Caco-2 (cell line): ENCODE data around the gene H1-8. TPM values are rescaled to one million over a fixed set of nuclear protein-coding genes. Genes with fewer than 3 reads are reported as not detected.

Experiments used
- BruUV-seq: library from RNA; stranded (reverse); fragments of 400-500 nt; replicated peaks from 2 replicates; lab custom pipeline; 2021; lab: Mats Ljungman, UMichigan
- CTCF ChIA-PET: fragments of 300-600 bp; sonication (Branson Sonifier 250); formaldehyde crosslinking; loops from one replicate; lab custom pipeline; 2022; ENCODE audit warnings: antibody characterized with exemption; lab: Charles Lee
- POLR2A ChIA-PET: fragments of 300-600 bp; sonication (Branson Sonifier 250); formaldehyde crosslinking; loops from one replicate; lab custom pipeline; 2022; ENCODE audit warnings: antibody characterized with exemption; lab: Charles Lee
- DNase-seq, 2 experiments: peaks; one replicate each; pipeline versions ENCODE4 v3.0.0 to v3.0.0-alpha.2; 2020 to 2022
- H3K27me3 ChIP-seq: replicated peaks from 2 replicates; pipeline ENCODE4 v1.6.0; 2011; ENCODE audit warnings: low read length; ENCODE audit not compliant: control insufficient read depth, insufficient read depth
- H3K36me3 ChIP-seq: 2 replicates; pipeline ENCODE4 v1.5.1; 2011; ENCODE audit warnings: low read length; ENCODE audit not compliant: control insufficient read depth, insufficient read depth
- H3K4me1 ChIP-seq: fragments of 250-450 bp; sonication (Bioruptor Pico); 2 replicates; pipeline ENCODE4 v1.5.1; 2020; ENCODE audit warnings: mild to moderate bottlenecking
- H3K4me3 ChIP-seq: 2 replicates; pipeline ENCODE4 v1.5.1; 2011; ENCODE audit warnings: low read depth, mild to moderate bottlenecking, control low read depth, low read length
- H3K9me3 ChIP-seq: fragments of 250-450 bp; sonication (Bioruptor Pico); 2 replicates; pipeline ENCODE4 v1.5.1; 2020; ENCODE audit warnings: mild to moderate bottlenecking, moderate library complexity
- H3K27ac Mint-ChIP-seq: one replicate; pipeline ENCODE4 v1.8.0; 2022; ENCODE audit warnings: mixed read lengths; ENCODE audit not compliant: unreplicated experiment
- H3K27me3 Mint-ChIP-seq: one replicate; pipeline ENCODE4 v1.8.0; 2022; ENCODE audit warnings: mixed read lengths; ENCODE audit not compliant: insufficient read depth, unreplicated experiment
- H3K36me3 Mint-ChIP-seq: one replicate; pipeline ENCODE4 v1.8.0; 2022; ENCODE audit warnings: mild to moderate bottlenecking, mixed read lengths; ENCODE audit not compliant: insufficient read depth, unreplicated experiment
- H3K4me1 Mint-ChIP-seq: one replicate; pipeline ENCODE4 v1.8.0; 2022; ENCODE audit warnings: low read depth, mixed read lengths; ENCODE audit not compliant: unreplicated experiment
- H3K4me3 Mint-ChIP-seq: one replicate; pipeline ENCODE4 v1.8.0; 2022; ENCODE audit warnings: mild to moderate bottlenecking, moderate library complexity, mixed read lengths; ENCODE audit not compliant: unreplicated experiment
- H3K9me3 Mint-ChIP-seq: one replicate; pipeline ENCODE4 v1.8.0; 2022; ENCODE audit warnings: mixed read lengths; ENCODE audit not compliant: unreplicated experiment
- CTCF ChIP-seq, 2 experiments: fragments of 200-600 bp in 1 of 2; IDR thresholded peaks; 1 replicate in 1 of 2; 2 replicates in 1 of 2; pipeline versions ENCODE4 v1.5.1 to v1.8.0; 2011 to 2022; ENCODE audit warnings: antibody characterized with exemption in 1 of 2, control low read depth in 1 of 2, inconsistent platforms in 1 of 2, low read depth in 1 of 2, low read length in 1 of 2, mild to moderate bottlenecking in 1 of 2, moderate library complexity in 1 of 2; ENCODE audit not compliant: insufficient read depth in 1 of 2, severe bottlenecking in 1 of 2, unreplicated experiment in 1 of 2
- intact Hi-C: fragments of 100-400 bp; cut with micrococcal nuclease; formaldehyde crosslinking; loops from one replicate; pipeline ENCODE4 v1.10.0; 2022; ENCODE audit not compliant: unreplicated experiment
- total RNA-seq: library from RNA; stranded (reverse); gene quantifications from 2 replicates; pipeline ENCODE4 v1.2.3, GENCODE V29; 2022

H1-8 gene
- total RNA-seq, 1 experiment from 2014 or later = not detected

- no peaks in the 10 kb centered on the region for H3K9me3 ChIP-seq
- no peaks in the 10 kb centered on the region for H3K27me3 ChIP-seq
- no peak for DNase-seq
- H3K36me3 ChIP-seq = no peaks in the 10 kb centered on the region
- no peak overlapping the region for H3K4me3 Mint-ChIP-seq
- intact Hi-C loops = no loop called here
- no TSS peak for BruUV-seq
- H3K4me1 Mint-ChIP-seq = no peaks in the 10 kb centered on the region
- H3K27ac Mint-ChIP-seq = no peak overlapping the region
- POLR2A ChIA-PET = no interaction called here
- no peaks in the 10 kb centered on the region for H3K9me3 Mint-ChIP-seq
- no peaks in the 10 kb centered on the region for H3K27me3 Mint-ChIP-seq
- no peak overlapping the region for H3K4me3 ChIP-seq
- no peaks in the 10 kb centered on the region for H3K36me3 Mint-ChIP-seq
- CTCF ChIA-PET = no interaction called here
- peaks cover 7% of the 10 kb centered on the region; the same call in 1 of the 2 replicates for H3K4me1 ChIP-seq
- no peak for TF ChIP-seq CTCF (IDR thresholded peaks at IDR 0.05; ENCODE audit: insufficient read depth in 1 of 2, low read depth in 1 of 2, low read length in 1 of 2, severe bottlenecking in 1 of 2, unreplicated experiment in 1 of 2)
Observed at GRCh38 chr3:129592381-129593131, 49.6 kb downstream of the H1-8 start.

GRCh38 chr3:129593230-129593594 lies 50.2 kb downstream of the H1-8 start:
- DNase-seq = no peak
- Histone ChIP-seq H3K27me3 (no peaks in the 10 kb centered on the region), H3K4me1 (peaks cover 7% of the 10 kb centered on the region; the same call in 1 of the 2 replicates), H3K36me3 (no peaks in the 10 kb centered on the region), H3K9me3 (no peaks in the 10 kb centered on the region), H3K4me3 (no peak overlapping the region)
- Mint-ChIP-seq H3K27ac (no peak overlapping the region), H3K36me3 (no peaks in the 10 kb centered on the region), H3K27me3 (no peaks in the 10 kb centered on the region), H3K9me3 (no peaks in the 10 kb centered on the region), H3K4me1 (peaks cover 4% of the 10 kb centered on the region), H3K4me3 (no peak overlapping the region)
- no peak for TF ChIP-seq CTCF (IDR thresholded peaks at IDR 0.05; ENCODE audit: insufficient read depth in 1 of 2, low read depth in 1 of 2, low read length in 1 of 2, severe bottlenecking in 1 of 2, unreplicated experiment in 1 of 2)
- ChIA-PET POLR2A (interaction anchor here (0.5 kb wide), 1 partner anchor 21 kb away, joined by 8 read pairs; no protein-coding TSS in a partner anchor), CTCF (no interaction called here)
- BruUV-seq = no TSS peak
- intact Hi-C loops = no loop called here

GRCh38 chr3:129593595-129594339 lies 50.8 kb downstream of the H1-8 start:
- no peak overlapping the region for H3K27ac Mint-ChIP-seq
- no peaks in the 10 kb centered on the region for H3K36me3 Mint-ChIP-seq
- no peaks in the 10 kb centered on the region for H3K36me3 ChIP-seq
- no peak overlapping the region for H3K4me3 ChIP-seq
- BruUV-seq = no TSS peak
- POLR2A ChIA-PET = interaction anchor here (0.5 kb wide), 1 partner anchor 20 kb away, joined by 8 read pairs; no protein-coding TSS in a partner anchor
- peaks cover 7% of the 10 kb centered on the region; the same call in 1 of the 2 replicates for H3K4me1 ChIP-seq
- no peak for TF ChIP-seq CTCF (IDR thresholded peaks at IDR 0.05; ENCODE audit: insufficient read depth in 1 of 2, low read depth in 1 of 2, low read length in 1 of 2, severe bottlenecking in 1 of 2, unreplicated experiment in 1 of 2)
- H3K4me3 Mint-ChIP-seq = no peak overlapping the region
- H3K27me3 Mint-ChIP-seq = no peaks in the 10 kb centered on the region
- H3K9me3 Mint-ChIP-seq = no peaks in the 10 kb centered on the region
- intact Hi-C loops = no loop called here
- no peaks in the 10 kb centered on the region for H3K27me3 ChIP-seq
- DNase-seq = no peak
- no peaks in the 10 kb centered on the region for H3K9me3 ChIP-seq
- peaks cover 5% of the 10 kb centered on the region for H3K4me1 Mint-ChIP-seq
- CTCF ChIA-PET = interaction anchor here (1.2 kb wide), 1 partner anchor 103 kb away, joined by 3 read pairs; no protein-coding TSS in a partner anchor
